Ishikawa (cell line): ENCODE measurements around the gene TSC1.

Source experiments
- CEBPB ChIP-seq: IDR thresholded peaks from 2 replicates; pipeline ENCODE4 v1.6.1; 2012
- CREB1 ChIP-seq: IDR thresholded peaks from 2 replicates; pipeline ENCODE4 v1.6.1; 2012; ENCODE audit warnings: low read depth
- EGR1 ChIP-seq: IDR thresholded peaks from 2 replicates; pipeline ENCODE4 v1.6.1; 2012
- EP300 ChIP-seq: IDR thresholded peaks from 2 replicates; pipeline ENCODE4 v1.6.1; 2012; ENCODE audit warnings: borderline replicate concordance
- FOXM1 ChIP-seq: IDR thresholded peaks from 2 replicates; pipeline ENCODE4 v1.6.1; 2012; ENCODE audit warnings: low read depth, borderline replicate concordance
- MAX ChIP-seq: IDR thresholded peaks from 2 replicates; pipeline ENCODE4 v1.6.1; 2012
- RAD21 ChIP-seq: IDR thresholded peaks from 2 replicates; pipeline ENCODE4 v1.6.1; 2012; ENCODE audit warnings: low read depth
- REST ChIP-seq: IDR thresholded peaks from 2 replicates; pipeline ENCODE4 v1.6.1; 2012; ENCODE audit warnings: low read depth, mild to moderate bottlenecking
- TAF1 ChIP-seq: IDR thresholded peaks from 2 replicates; pipeline ENCODE4 v1.6.1; 2012; ENCODE audit warnings: low read depth, mild to moderate bottlenecking
- TCF12 ChIP-seq: IDR thresholded peaks from 2 replicates; pipeline ENCODE4 v1.6.1; 2012; ENCODE audit warnings: low read depth
- YY1 ChIP-seq: IDR thresholded peaks from 2 replicates; pipeline ENCODE4 v1.6.1; 2012; ENCODE audit warnings: low read depth

- TF ChIP-seq REST (no peak), CREB1 (no peak), TAF1 (no peak), CEBPB (no peak), YY1 (no peak), EP300 (no peak), RAD21 (no peak), TCF12 (no peak), EGR1 (no peak), MAX (no peak), FOXM1 (no peak)
Observed at GRCh38 chr9:132869266-132869665, 75.2 kb downstream of the TSC1 start.
